OCI-LY1 (cell line): ENCODE measurements around the gene ZDBF2.
A peak's percentile ranks its signal among the peaks of the same experiment; 100 is the strongest.

Experiments
- H2AFZ ChIP-seq: fragments of 200-600 bp; sonication (generic), shearing (Covaris generic); 2 replicates; pipeline ENCODE4 v1.6.0; 2014; ENCODE audit warnings: antibody characterized with exemption, mild to moderate bottlenecking, low read length
- H3F3A ChIP-seq: fragments of 200-600 bp; sonication (generic), shearing (Covaris generic); 2 replicates; pipeline ENCODE4 v1.6.0; 2014; ENCODE audit warnings: mild to moderate bottlenecking, antibody characterized with exemption, low read length, moderate library complexity; ENCODE audit not compliant: insufficient read depth
- H3K27ac ChIP-seq: fragments of 200-600 bp; sonication (generic); 2 replicates; pipeline ENCODE4 v1.5.1; 2014; ENCODE audit warnings: low read length, mixed run types, mild to moderate bottlenecking, low read depth; ENCODE audit not compliant: poor library complexity, severe bottlenecking
- H3K27me3 ChIP-seq: fragments of 200-600 bp; sonication (generic); 2 replicates; pipeline ENCODE4 v1.6.0; 2014; ENCODE audit warnings: antibody characterized with exemption, mild to moderate bottlenecking, low read length, moderate library complexity; ENCODE audit not compliant: insufficient read depth
- H3K36me3 ChIP-seq: fragments of 200-600 bp; sonication (generic); 2 replicates; pipeline ENCODE4 v1.6.1; 2014; ENCODE audit warnings: mild to moderate bottlenecking, antibody characterized with exemption, low read length, moderate library complexity, mixed read lengths; ENCODE audit not compliant: insufficient read depth
- H3K4me1 ChIP-seq: fragments of 200-600 bp; sonication (generic); 2 replicates; pipeline ENCODE4 v1.5.1; 2014; ENCODE audit warnings: mild to moderate bottlenecking, low read length, moderate library complexity; ENCODE audit not compliant: insufficient read depth, severe bottlenecking
- H3K4me2 ChIP-seq: fragments of 200-600 bp; sonication (generic), shearing (Covaris generic); 2 replicates; pipeline ENCODE4 v1.6.1; 2014; ENCODE audit warnings: low read length
- H3K4me3 ChIP-seq: fragments of 200-600 bp; sonication (generic); 2 replicates; pipeline ENCODE4 v1.5.1; 2014; ENCODE audit warnings: low read length, low read depth, mild to moderate bottlenecking, mixed read lengths; ENCODE audit not compliant: poor library complexity, severe bottlenecking
- H3K79me2 ChIP-seq: fragments of 200-600 bp; shearing (Covaris generic); 2 replicates; pipeline ENCODE4 v1.6.1; 2016; ENCODE audit warnings: mixed run types, low read length, mixed read lengths; ENCODE audit not compliant: insufficient read depth
- H3K9ac ChIP-seq: fragments of 200-600 bp; sonication (generic), shearing (Covaris generic); 2 replicates; pipeline ENCODE4 v1.6.1; 2014; ENCODE audit warnings: mild to moderate bottlenecking, low read length, mixed read lengths
- H3K9me2 ChIP-seq: fragments of 200-600 bp; sonication (generic), shearing (Covaris generic); 2 replicates; pipeline ENCODE4 v1.6.1; 2014; ENCODE audit warnings: low read depth, mild to moderate bottlenecking, low read length, mixed read lengths
- H3K9me3 ChIP-seq: fragments of 200-600 bp; shearing (Covaris generic); 2 replicates; pipeline ENCODE4 v1.6.1; 2014; ENCODE audit warnings: low read length, mixed read lengths
- H4K20me1 ChIP-seq: fragments of 200-600 bp; sonication (generic), shearing (Covaris generic); 2 replicates; pipeline ENCODE4 v1.6.0; 2016; ENCODE audit warnings: mild to moderate bottlenecking, low read length; ENCODE audit not compliant: insufficient read depth
- CTCF ChIP-seq: fragments of 200-600 bp; sonication (generic), shearing (Covaris generic); IDR thresholded peaks from 2 replicates; pipeline ENCODE4 v1.5.1; 2017; ENCODE audit warnings: mild to moderate bottlenecking, antibody characterized with exemption, low read length, moderate library complexity, mixed read lengths
- EZH2 ChIP-seq: fragments of 200-600 bp; sonication (generic), shearing (Covaris generic); IDR thresholded peaks from 2 replicates; pipeline ENCODE4 v1.8.0; 2017; ENCODE audit warnings: borderline replicate concordance, mixed run types, mild to moderate bottlenecking, antibody characterized with exemption, low read length, moderate library complexity, mixed read lengths

The ZDBF2 gene

GRCh38 chr2:206241736-206242135 lies 32.7 kb upstream of the ZDBF2 start:
- H3K9ac ChIP-seq: no peak overlapping the region
- no peaks in the 10 kb centered on the region for H3K27me3 ChIP-seq
- H3K4me1 ChIP-seq: peaks cover 14% of the 10 kb centered on the region
- H3K79me2 ChIP-seq: no peaks in the 10 kb centered on the region
- no peak overlapping the region for H3K4me3 ChIP-seq
- H3K9me2 ChIP-seq: no peaks in the 10 kb centered on the region
- TF ChIP-seq CTCF (no peak), EZH2 (no peak)
- H4K20me1 ChIP-seq: no peaks in the 10 kb centered on the region
- H2AFZ ChIP-seq: no peak overlapping the region
- H3K4me2 ChIP-seq: no peak overlapping the region
- no peak overlapping the region for H3K27ac ChIP-seq
- H3F3A ChIP-seq: 0 out of 2 replicates have a peak, but pooled peaks cover 5% of the 10 kb centered on the region
- H3K36me3 ChIP-seq: no peaks in the 10 kb centered on the region
- H3K9me3 ChIP-seq: no peaks in the 10 kb centered on the region

GRCh38 chr2:206245265-206245672 lies 29.2 kb upstream of the ZDBF2 start:
- H3K79me2 ChIP-seq: no peaks in the 10 kb centered on the region
- H3K27me3 ChIP-seq: no peaks in the 10 kb centered on the region
- no peaks in the 10 kb centered on the region for H3K36me3 ChIP-seq
- peak overlapping the region; percentile 22 for H3K27ac ChIP-seq
- H3K4me3 ChIP-seq: no peak overlapping the region
- H3K4me1 ChIP-seq: peaks cover 14% of the 10 kb centered on the region
- TF ChIP-seq EZH2 (no peak), CTCF (no peak)
- H3K9ac ChIP-seq: no peak overlapping the region
- 0 out of 2 replicates have a peak, but pooled peaks cover 5% of the 10 kb centered on the region for H3F3A ChIP-seq
- H3K9me2 ChIP-seq: no peaks in the 10 kb centered on the region
- no peaks in the 10 kb centered on the region for H4K20me1 ChIP-seq
- no peak overlapping the region for H2AFZ ChIP-seq
- H3K4me2 ChIP-seq: no peak overlapping the region
- H3K9me3 ChIP-seq: no peaks in the 10 kb centered on the region

- no peaks in the 10 kb centered on the region for H3K36me3 ChIP-seq
- no peaks in the 10 kb centered on the region for H3K79me2 ChIP-seq
- H2AFZ ChIP-seq: no peak overlapping the region
- H3F3A ChIP-seq: 0 out of 2 replicates have a peak, but pooled peaks cover 5% of the 10 kb centered on the region
- H3K27ac ChIP-seq: no peak overlapping the region
- no peaks in the 10 kb centered on the region for H3K27me3 ChIP-seq
- peak overlapping the region; percentile 54 for H3K4me3 ChIP-seq
- H4K20me1 ChIP-seq: no peaks in the 10 kb centered on the region
- peak overlapping the region; percentile 66 for H3K4me2 ChIP-seq
- no peaks in the 10 kb centered on the region for H3K9me2 ChIP-seq
- TF ChIP-seq EZH2 (no peak), CTCF (peak; percentile 54)
- no peaks in the 10 kb centered on the region for H3K9me3 ChIP-seq
- H3K4me1 ChIP-seq: peaks cover 9% of the 10 kb centered on the region
- peak overlapping the region; percentile 36; the same call in 1 of the 2 replicates for H3K9ac ChIP-seq
These were observed 24.2 kb upstream of the ZDBF2 start for GRCh38 chr2:206250041-206250897.
